Activated T-helper 1 cell treated with Interleukin-2 at 50 U/mL for 16 hours (primary cell): ENCODE results near the gene THOC5.
"Not testable (repeated sequence)": the region's sequence is repeated elsewhere in the genome, so short reads cannot be mapped to it uniquely, and the experiment has no call there.

Source experiments
- DNase-seq: peaks from one replicate; pipeline ENCODE4 v3.0.0-alpha.2; 2020; ENCODE audit warnings: low read depth

The THOC5 gene

DNA sequence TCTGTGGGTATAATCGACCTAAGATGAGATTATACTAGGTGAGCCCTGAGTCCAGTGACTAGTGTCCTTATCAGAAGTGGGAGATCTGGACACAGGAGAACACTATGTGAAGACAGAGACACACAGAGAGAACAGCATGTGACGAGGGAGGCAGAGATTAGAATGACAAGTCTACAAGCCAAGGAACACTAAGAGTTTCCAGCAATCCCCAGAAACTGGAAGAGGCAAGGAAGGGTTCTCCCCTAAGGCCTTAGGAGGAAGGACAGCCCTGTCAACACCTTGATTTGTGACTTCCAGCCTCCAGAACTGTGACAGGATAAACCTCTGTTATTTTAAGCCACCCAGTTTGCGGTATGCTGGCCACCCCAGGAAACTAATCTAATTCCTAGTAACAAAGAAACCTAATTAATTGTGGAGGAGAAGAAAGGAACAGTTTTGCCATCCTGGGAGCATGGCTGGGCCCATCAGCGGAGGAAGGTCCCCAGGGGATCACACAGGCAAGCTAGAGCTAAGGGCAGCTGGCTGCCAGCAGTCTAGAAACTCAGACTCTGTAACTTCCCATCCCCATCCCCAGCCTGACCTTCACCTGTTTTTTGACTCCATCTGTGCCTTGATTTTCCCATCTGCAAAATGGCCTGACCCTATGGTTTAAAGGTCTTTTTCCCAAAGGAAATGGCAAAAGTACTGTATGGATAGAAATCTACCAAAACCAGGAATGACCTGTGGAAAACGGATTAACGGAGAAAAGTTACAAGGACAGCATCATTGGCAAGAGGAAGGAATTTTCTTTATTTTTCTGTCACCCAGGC, 10.3 kb upstream of the THOC5 start:
- no peak for DNase-seq

DNA sequence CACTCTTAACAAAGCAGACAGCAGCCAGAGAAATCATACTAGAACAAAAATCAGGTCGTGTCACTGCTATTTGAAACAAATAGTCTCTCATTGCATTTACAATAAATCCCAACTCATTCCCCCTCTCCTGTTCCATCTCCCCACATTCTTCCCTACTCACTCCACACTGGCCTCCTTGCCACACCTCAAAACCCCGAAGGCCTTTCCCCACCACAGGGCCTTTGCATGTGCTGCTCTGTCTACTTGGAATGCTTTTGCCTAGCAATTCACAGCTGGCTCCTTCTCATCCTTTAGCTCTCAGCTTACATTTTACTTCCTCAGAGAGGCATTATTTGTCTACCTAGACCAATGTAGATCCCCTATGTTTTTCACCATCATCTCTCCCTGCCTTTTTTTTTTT, 6.3 kb upstream of the THOC5 start:
- no peak for DNase-seq

DNA sequence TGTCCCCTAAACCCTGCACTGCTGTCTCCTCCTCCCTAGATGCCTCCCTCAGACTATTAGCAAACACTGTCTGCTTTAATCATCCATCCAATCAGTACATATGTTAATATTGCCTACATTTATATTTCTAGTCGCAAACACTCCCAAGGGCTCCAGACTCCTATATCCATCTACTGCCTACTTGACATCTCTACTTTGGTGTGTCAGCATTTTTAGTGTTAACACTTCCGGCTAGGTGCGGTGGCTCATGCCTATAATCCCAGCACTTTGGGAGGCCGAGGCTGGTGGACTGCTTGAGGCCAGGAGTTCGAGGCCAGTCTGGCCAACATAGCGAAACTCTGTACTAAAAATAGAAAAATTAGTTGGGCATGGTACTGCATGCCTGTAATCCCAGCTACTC, 5.5 kb upstream of the THOC5 start:
- no peak for DNase-seq

DNA sequence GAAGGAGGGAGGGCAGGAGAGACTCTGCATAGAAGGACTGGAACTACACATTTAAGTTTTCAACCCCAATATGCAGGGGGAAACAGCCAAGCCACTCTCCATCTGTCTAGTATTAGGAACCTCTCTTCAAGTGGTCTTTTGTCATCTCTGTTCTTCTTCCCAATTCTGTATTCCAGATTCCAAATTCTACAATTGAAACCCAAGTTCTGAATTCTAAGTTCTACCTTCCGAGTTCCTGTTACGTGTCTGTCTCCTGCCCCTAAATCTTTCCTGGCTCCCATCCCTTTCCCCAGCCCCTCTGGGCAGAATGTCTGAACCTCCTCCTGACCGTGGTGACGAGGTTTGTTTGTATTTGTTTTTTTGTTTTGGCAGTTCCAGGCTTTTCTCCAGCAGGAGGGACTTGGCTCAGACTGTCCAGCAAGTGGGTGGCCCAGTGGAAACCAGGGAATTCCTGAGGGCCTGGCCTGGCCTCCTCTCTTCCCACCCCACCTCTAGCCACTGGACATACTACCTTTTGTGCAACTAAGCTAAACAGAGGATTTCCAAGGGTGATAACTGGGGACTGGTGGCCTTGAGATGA, 1.6 kb upstream of the THOC5 start:
- no peak for DNase-seq

DNA sequence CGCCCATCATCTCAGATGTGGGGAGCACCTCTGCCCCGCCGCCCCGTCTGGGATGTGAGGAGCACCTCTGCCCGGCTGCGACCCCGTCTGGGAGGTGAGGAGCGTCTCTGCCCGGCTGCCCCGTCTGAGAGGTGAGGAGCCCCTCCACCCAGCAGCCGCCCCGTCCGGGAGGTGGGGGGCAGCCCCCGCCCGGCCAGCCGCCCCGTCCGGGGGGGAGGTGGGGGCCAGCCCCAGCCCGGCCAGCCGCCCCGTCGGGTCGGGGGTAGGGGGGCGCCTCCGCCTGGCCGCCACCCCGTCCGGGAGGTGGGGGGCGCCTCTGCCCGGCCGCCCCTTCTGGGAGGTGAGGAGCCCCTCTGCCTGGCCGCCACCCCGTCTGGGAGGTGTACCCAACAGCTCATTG, 1.2 kb downstream of the THOC5 start:
- not testable (repeated sequence) for DNase-seq

DNA sequence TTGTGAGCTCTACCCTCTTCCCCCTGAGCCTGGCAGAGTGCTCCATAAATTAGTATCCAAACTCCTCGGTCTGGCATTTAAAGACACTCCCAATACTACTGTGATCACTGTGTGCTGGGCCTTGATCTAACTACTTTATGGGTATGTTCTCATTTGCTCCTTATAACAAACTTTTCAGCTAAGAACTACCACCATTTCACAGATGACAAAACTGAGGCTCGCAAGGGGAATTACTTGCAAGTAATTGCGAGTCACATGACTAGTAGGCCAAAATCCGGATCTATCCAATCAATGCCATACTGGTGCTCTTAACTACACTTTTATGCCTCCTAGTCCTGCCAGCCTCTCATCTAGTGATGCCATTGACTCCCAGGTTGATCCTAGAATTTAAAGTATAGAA, 3.6 kb downstream of the THOC5 start:
- no peak for DNase-seq

DNA sequence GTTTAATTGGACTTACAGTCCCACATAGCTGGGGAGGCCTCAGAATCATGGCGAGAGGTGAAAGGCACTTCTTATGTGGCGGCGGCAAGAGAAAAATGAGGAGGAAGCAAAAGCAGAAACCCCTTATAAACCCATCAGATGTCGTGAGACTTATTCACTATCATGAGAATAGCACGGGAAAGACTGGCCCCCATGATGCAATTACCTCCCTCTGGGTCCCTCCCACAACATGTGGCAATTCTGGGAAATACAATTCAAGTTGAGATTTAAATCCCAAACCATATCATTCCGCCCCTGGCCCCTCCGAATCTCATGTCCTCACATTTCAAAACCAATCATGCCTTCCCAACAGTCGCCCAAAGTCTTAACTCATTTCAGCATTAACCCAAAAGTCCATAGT, 8.5 kb downstream of the THOC5 start:
- DNase-seq = not testable (repeated sequence)

DNA sequence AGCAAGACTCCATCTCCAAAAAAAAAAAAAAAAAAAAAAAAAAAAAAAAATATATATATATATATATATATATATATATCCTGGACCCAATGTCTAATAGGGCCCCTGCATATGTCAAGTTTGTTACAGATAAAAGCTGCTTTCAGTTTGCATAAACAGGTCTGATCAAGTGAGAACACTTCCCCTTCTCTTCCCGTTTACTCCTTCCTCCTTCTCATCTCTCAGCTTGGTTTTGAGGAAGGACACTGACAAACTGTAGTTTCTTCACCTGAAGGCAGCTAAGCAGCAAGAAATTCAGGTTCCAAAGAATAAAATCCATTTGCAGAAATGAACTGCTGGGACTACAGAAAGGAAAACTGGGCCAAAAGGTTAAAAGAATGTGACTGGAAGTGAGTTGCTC, 11.7 kb downstream of the THOC5 start:
- DNase-seq = no peak

DNA sequence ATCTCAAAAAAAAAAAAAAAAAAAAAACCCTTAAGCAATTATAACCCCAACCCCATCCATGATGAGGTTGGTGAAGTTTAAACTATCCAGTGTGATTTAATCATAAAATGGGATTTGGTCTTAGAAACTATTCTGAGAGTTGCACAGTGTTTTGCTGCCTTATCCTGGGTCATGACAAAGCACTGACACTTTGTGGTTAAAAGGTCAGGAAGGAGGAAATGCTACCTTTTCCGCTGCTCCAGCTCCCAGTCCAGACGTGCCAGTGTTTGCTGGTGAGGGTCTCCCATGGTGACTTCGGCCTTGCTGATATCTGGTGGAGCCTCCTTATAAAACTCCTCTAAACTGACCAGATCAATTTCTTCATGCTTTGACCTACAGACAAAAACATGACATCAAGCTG, 14.5 kb downstream of the THOC5 start:
- DNase-seq = no peak

DNA sequence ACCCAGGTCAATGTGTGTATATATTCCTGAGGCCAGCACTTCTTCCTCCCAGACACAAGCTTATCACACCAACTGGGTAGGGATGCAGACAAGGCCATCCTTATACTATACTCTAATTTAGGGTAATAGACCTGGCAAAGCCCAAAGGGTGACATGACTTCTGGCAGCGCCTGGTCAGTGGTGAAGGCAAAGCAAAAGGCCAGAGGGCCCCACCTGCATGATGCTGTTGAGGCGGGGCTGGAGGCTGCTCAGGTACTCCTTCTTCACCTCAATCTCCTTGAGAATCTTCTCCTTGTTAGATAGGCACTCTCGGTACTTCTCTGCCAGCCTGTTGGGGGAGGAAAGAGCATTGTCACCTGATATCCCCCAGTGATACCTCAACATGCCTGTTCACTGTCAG, 17.1 kb downstream of the THOC5 start:
- DNase-seq = no peak

DNA sequence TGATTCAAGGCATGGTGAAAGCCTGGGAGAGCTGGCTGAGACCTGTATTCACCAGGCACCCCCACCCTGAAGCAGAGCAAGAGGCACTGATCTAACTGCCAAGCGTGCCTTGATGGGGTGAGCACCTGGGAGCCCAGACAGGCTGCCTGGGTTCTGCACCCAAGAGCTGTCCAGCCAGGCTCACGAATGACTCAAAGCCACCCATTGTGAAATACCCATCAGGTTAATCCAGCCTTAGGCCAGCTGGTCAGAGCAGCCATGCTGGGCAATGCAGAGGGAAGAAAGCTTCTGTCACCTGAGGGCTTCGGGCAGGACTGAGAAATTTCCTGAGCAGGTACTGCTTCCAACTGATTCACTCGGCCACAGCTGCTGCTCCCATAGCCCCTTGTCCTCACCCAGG, 22.1 kb downstream of the THOC5 start:
- no peak for DNase-seq

DNA sequence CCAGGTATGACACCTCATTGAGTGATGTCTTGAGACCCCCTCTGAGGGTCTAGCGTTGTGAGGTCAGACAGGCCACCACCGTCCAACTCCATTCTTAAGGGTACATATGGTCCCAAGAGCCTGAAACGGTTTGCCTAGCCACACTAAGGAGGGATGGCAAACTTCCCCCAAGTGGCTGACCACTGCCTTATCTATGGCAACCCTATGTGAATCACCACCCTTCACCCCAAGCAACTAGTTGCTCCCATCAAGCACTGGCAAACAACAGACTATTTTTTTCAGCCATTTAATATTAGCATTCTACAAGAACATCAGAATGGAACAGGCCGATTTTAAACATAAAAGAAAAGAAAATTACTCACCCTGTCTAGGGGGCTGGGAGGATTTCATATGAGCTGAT, 22.8 kb downstream of the THOC5 start:
- no peak for DNase-seq

DNA sequence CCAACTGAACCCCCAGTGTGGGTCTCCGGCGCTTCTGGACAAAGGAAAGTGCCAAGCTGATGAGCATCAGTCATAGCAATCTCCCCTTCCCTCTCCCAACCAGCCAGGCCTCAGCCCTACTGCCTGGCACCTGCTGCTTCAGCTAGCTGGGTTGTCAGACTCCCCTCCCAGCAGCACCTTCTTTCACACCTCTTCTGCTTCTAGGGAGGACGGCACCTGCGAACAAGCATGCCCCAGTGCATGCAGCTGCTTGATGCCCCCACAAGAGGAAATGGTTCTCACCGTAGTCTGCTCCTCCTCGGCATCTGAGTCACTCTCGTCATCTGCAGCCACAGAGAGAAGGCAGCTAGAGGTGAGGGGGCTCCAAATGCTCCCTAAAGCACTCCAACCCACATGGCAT, 25.4 kb downstream of the THOC5 start:
- DNase-seq = no peak

DNA sequence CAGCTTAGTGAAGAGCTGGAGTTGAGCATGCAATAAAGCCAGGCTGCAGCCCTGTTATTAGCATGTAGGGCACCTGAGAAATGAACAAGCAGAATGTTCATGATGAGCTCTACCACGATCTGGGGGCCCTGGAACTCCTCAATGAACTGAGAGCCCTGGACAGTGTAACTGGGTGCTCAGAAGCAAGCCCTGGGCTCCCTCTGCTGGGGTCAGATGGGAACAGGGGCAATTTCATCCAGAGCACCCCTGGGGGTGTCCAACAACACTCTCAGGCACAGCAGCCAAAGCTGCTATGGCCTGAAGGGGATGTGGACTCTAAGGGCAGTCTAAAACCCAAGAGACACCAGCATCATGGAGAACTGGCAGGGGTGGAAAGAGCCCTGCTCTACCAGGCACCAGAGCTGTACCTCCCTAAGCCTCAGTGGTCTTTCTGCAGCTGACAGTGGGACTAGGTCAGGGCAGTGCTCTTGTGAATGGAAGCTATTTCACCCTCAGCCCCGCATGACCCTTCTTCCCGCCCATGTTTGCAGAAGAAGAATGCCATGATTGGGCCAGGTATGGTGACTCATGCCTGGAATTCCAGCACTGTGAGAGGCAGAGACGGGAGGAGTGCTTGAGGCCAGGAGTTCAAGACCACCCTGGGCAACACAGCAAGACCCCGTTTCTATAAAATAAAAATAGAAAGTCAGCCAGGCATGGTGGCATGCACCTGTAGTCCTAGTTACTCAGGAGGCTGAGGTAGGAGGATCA, 28.9 kb downstream of the THOC5 start:
- no peak for DNase-seq

DNA sequence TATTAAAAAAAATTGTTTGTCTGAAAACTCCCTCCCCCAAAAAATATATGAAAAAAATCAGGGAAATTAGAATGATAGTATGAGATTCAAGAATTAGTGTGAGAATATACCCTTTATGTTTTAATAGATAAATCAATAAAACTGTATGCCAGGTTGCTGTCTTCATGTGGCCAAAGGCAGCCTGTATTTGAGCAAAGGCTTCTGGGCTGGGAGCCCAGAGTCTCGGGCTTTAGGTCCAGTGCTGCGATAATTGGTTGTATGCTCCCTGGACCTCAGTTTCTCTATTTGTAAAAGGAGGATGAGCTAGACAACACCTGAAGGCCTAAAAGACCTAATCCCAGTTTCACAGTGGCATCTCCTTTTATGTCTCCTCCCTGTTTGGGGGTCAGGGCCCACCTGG, 29.8 kb downstream of the THOC5 start:
- no peak for DNase-seq

DNA sequence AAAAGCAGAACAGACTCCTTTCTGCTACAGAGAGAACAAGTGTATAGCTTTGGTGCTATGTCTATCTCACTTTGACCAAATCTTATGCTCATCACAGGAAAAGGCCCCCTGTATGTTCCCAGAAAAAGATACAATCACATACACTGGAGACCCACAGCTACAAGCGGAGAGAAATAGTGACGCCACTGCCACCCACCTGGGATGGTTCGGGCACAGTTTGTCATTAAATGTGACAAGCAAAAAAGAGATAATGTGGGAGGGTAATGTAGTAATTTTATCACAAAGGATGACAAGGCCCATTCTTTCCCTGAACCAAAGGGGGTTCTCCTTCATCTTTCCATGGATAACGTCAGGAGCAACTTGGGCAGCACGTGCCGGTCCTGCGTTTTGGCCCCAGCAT, 32.0 kb downstream of the THOC5 start:
- no peak for DNase-seq

DNA sequence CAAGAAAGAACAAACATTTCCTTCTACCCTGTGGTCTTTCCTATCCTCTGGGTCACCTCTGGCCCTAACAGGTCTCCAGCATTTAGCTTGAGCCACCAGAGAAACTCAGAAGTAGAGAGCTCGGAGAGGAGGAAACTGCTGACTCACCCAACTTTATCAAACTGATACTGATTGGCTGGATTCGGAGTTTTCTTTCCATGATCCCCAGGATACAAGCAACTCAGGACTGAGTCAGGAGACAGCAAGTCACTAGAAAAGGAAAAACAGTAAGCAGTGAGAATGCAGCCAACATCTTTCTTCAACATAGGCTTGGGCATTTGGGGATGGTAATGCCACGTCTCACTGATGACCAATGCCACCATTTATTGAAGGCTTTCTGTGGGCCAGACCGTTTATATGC, 32.7 kb downstream of the THOC5 start:
- DNase-seq = no peak

DNA sequence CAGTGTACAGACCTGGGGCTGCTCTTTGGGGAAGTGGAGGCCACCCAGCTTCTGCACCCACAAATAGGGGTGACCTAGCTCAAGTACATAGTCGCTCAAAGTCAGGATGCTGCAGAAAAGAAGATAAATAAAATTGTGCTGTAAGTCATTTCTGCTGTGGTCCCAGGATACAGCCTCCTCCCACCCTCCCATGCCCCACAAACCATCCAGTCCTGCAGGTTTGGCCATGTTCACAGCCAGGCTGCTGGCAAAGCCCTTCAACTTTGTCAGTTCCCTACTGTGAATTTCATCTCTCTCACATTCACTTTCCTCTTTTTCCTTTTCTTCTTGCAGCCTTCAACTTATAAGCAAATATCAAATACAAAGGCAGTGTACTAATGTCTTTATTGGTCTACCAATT, 33.6 kb downstream of the THOC5 start:
- no peak for DNase-seq

DNA sequence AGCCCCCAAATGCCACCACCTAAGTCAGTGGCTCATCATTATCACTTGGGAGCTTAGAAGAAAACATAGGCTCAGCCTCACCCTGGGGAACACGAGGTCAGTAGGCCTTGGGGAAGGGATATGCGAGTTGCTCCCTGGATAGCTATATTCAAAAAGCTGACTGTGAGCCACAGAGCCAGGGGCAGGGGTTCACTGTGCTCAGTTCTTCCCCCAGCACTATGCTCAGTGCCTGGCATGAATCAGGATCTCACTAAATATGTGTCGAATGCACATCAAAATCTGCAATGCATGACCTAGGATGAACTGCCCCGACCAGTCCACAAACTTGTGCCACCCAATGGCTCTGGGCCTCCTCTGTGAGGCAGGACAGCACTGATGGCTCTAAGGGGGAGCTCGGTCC, 35.1 kb downstream of the THOC5 start:
- no peak for DNase-seq

DNA sequence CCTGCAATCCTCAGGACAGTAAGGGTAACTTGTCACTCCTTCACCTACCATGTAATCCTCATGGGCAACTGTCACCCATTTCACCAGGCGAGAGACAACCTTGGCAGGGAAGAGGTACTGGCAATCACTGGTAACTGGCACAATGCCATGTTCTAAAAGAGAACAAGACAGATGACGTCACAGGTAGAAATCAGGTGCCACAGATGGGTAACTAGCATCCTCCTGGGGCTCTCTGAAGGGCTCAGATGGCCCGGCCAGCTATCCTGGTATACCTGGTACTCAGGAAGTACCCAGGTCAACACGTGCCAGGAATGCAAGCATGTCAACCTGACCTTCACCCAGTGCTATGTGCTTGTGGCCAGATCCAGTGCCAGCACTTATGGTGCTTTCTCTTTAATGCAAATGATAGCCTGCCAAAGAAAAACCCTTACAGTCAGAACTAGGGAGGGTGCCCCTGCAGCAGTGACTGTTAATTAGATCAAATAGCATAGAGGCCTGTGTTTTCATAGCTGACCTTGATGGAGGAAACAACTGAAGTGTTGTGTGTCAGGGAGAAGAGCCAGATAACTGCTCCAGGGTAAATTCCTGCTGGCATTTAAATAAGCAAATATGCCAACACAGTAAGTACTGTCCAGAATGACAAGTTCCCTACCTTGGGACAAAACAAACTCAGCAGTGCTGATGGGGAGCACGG, 36.2 kb downstream of the THOC5 start:
- DNase-seq = no peak

DNA sequence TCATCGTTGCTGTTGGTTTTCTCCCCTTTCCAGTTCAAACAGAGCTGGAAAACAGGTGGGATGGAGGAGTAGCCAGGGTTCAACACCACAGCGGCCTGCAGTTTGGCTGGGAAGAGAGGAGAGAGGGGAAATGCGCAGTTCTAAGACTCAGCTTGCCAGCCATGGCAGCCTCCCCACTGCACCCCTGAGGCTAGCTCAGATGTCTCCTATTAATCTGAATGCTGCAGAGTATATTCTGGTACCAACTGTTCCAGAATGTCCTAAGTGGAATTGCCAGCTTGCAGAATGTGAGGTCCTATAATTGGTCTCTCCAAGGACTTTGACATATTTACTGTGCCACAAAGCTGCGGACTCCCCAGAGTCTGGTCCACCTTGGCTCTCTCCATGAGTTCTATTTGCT, 41.5 kb downstream of the THOC5 start:
- no peak for DNase-seq

DNA sequence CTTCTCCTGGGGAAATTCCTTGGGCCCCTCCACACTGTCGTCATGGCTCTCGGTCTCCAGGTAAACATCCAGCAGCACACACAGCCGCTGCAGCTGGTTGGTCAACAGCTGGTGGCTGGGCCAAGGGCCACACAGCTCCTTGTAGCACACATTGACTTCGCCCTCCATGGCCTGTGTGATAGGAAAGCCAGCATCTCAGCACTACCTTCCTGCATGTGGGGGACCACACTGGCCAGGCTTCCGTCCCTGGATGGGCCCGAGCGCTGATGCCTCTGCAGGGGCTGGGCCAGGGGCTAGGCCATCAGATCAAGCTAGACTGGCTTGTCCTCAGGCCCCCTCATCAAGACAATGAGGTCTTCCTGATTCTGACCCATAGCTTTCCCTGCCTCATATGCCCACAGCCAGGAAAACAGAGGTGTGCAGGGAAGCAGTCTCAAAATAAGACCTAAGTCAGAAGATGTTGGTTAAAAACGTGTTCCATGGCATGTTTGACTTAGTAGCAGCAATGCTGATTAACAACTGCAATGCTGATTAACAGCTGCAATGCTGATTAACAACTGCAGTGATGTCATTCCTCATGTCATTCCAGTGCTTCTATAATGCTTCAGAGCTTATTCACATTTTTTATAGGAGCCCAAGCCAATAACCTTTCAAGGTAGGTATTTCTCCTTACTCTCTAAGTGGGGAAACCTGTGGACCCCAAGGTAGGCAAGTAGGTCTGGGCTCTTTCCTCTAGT, 42.3 kb downstream of the THOC5 start:
- DNase-seq = no peak
